ENCODE results near the gene ERG.

Gene ERG, protein sequence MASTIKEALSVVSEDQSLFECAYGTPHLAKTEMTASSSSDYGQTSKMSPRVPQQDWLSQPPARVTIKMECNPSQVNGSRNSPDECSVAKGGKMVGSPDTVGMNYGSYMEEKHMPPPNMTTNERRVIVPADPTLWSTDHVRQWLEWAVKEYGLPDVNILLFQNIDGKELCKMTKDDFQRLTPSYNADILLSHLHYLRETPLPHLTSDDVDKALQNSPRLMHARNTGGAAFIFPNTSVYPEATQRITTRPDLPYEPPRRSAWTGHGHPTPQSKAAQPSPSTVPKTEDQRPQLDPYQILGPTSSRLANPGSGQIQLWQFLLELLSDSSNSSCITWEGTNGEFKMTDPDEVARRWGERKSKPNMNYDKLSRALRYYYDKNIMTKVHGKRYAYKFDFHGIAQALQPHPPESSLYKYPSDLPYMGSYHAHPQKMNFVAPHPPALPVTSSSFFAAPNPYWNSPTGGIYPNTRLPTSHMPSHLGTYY

DNA sequence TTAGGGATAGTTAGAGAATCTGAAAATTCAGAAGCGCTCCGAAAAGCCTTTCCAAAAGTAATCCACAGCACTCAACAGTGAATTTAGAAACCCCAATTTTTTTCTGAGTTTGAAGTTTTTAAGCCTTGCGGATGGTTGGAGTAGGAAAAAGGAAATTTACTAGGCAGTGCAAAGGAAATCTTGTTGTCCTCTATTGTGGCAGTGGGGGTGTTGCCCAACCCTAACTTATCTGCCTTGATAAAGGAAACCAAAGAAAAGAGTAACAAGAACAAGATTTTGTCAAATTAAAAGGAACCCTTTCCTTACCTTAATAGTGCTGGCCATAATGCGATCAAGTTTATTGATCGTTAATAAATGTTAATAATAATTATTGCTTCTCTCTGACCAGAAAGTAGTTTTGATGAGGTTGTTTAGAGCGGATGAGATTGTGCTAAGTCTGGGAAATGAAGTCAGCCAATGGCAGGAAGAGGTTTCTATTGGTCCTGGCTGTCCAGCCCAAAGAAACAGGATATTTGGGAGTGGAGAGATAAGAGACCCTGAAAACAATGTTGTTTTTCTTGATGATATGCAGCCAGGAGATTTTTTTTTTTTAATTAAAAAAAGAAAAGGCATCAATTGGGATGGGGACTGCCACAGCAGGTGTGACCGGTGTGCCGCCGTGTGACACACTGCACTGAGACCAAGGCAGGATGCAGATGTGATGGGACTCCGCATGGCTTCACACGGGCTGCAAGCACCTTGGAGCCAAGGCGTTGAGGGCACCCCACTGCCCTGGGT, at the start of gene ERG:
Gene ERG, minus strand, starts transcription at position 421 of the 777 bp plus-strand sequence. Its CDS starts 97 bp downstream, at position 324.
- no peak for DNase-seq (ENCODE audit: low read depth)

DNA sequence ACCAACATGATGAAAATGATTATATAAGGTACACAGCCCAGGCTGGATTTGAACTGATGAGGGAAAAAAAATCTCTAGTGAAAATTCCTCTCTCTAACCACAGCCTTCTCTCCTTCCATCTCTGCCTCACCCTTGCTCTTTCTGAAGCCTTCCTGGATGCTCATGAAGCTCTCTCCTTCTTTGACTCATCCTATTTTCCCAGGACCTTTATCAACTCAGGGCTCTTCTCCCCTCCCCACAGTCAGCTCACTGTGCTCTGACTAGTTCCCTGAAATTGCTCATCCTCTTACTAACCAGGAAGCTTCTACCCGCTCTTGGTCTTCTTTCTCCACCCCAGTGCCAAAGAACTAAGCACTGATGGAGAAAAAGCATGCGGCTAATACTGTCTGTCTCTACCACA, 46.4 kb upstream of the ERG start:
- no peak for DNase-seq (ENCODE audit: low read depth)

DNA sequence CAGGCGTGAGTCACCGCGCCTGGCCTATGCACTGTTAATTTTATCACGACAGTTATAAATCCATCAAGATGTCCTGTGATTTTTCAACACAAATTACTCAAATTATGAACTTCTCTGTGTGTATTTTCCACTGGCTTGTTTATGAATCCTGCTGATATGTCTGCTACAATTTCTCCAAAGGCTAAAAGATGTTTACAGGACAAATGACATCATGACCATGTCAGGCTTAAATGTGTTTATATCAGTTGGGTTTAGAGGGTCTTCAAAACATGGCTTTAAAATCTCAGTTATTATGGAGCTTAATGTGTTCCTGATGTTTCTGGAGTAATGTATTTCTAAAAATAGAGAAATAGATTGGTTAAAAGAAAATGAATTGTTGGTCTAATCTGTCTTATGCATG, 44.0 kb upstream of the ERG start:
- no peak for DNase-seq (ENCODE audit: low read depth)

DNA sequence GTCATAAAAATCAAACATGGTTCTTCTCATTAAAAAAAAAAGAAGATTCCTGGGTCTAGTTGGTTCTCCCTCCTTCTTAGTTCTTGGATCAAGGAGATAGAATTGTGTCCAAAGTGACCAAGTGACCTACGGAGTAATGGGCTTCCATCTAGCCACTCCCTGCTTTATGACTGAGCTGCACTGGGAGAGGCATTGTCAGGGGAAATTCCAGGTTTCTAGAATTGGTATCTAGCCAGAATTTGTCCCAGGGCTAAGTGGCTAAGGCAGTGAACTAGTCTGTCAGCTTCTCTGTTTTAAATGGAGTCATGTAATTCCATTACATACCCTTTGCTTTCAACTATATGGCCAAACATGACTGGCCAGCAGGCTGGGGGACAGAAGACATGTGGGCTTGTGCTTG, 40.1 kb upstream of the ERG start:
- DNase-seq (ENCODE audit: low read depth) = no peak

DNA sequence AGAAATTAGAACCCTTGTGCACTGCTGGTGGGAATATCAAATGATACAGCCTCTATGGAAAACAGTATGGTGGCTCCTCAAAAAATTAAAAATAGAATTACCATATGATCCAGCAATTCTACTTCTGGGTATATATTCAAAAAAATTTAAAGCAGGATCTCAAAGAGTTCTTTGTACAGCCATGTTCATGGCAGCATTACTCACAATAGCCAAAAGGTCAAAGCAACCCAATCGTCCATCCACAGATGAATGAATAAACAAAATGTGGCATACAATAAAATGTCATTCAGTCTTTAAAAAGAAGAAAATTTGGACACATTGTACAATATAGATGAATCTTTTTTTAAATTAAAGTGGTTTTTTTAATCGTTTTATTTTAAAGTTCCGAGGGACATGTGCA, 36.3 kb upstream of the ERG start:
- DNase-seq (ENCODE audit: low read depth) = no peak

DNA sequence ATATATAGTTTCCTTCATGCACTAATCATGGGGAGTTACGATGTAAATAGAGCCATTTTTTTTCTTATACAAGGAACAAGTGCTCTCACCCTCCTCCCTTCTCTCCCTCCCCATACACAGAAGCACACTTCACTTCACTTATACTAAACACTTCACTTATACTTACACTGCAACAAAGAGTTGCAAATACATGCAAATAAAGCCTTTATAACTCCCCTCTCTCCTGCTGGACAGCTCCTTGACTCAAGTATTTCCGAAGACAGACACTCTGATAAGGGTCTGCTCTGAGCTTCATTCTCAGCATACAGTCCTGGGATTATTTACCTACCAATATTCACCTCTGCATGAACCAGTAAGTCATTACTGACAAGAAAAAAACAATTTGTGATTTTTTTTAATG, 35.6 kb upstream of the ERG start:
- no peak for DNase-seq (ENCODE audit: low read depth)

DNA sequence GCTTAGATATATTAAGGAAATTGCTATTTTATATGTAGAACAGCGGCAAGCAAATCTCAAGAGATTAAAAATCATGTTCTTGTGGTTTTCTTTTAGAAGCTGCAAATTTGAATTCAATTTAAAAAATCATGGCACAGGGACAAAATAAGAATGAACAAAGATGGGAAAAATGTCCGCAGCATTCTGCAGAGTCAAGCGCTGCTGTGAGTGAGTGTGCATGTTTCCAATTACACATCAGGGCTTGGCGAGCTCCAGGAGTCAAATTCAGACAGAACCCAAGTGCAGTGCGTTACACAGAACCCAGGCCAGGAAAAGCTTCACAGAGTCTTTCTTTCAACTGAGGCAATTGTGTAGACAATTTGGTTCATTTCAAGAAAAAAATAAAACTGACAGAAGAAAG, 33.3 kb upstream of the ERG start:
- no peak for DNase-seq (ENCODE audit: low read depth)

DNA sequence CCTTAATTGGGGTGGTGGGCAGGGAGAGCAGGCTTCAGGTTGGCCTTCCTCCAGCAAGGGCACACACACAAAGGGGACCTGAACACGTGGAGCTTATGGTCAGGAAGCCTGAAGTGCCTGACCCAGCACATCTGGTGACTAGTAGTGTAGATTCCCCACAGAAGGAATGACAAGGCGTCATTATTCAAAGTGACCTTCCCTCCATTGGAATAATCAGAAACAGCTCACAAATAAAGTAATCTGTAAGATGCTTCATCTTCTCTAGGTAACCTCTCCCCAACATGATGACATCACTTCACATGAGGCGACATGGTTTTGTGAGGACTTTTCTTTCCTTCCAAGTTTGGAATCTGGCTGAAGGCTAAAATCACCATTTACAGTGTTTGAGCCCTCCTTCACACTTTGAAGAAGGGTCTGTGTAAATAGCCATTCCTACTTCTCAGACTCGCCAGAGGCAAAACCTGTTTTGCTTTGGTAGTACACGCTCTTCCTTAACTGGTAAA, 32.8 kb upstream of the ERG start:
- no peak for DNase-seq (ENCODE audit: low read depth)

DNA sequence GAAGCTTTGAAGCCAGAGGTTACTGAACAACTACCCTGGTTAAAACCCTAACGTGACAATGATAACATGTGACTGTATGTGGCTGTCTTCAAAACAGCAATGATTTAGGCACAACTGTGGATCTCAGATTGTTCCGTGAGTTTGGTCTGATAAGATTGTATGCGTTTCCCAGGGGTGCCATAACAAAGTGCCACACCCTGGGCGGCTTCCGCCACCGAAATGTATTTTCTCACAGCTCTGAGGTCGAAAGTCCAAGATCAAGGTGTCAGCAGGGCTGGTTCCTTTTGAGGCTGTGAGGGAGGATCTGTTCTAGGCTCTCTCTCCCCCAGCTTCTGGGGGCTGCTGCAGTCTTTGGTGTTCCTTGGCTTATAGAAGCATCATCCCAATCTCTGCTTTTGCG, 29.5 kb upstream of the ERG start:
- no peak for DNase-seq (ENCODE audit: low read depth)

DNA sequence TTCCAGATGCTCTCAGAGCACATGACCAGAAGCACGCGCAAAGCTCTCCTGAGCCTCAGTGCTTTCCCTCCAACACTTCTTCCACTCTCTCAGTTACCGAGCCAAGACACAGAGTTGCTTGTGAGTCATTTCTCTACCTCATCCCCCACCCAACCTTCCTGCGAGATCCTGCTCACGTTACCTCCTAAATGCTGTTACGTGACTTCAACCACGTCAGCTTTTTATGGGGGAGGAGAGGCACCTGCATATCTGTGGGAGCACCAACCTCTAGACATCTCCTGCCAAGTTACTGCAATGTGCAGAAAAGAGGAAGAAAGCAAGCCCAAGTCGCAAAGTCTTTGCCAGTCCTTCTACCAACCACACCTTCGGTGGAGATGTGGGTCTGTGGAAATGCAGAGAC, 27.2 kb upstream of the ERG start:
- DNase-seq (ENCODE audit: low read depth) = no peak

DNA sequence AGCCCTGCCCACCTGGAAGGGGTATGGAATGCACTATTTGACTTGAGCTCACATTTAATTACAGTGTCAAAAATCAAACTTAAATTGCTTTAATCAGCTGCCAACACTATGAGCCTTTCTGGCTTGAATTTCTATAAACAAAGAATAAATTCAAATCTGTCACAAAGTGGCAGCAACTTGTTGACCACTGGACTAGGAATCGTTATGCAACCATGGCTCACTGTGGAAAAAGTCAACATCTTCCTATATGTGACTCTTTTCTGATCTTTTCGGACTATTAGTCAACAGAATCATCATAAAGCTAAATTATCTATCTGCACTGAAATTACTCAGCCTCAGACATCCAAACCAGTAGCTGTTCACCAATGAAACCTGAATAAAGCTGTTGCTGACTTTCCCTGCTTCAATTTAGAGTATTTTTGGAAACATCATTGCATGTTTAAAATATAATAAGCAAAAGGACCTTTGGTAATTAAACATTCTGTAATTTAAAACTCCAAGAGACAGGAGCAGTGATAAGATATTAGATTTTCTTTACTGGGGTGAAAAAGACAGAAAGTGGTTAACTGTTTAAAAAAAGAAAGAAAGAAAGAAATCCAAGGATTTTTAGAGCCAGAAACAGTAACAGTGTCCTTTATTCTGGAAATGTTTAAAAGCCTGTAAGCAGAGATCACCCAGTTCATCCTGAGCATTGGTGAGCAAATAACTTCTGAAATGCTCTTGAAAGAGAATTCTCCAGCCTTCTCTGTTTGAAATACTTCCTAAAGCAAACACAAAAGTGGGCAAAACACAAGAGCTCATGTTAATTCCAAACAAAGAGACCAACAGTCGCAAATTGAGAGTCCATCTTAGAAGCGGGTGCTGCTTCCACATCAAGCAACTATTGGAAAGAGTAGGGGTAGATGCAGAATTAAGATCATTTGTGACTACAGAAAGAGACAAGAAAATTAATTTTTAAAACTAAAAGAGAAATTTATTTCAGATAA, 26.2 kb upstream of the ERG start:
- no peak for DNase-seq (ENCODE audit: low read depth)

DNA sequence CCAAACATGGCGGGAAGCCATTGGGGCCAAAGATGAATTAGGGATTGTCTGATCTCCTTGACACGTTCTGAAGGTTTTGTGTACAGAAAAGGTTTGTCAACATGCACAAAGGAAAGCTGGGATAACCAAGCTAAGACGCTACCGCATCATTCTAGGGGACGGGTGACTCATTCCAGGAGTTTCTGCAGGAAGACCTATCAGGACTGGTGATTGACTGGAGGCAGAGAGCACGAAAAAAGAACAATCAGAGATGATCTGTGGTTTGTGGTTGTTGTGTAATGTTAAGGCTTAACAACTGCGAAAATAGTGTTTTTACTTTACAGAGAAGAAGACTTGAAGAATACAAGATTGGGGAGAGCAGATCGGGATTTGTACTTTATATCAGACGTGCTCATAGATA, 22.2 kb upstream of the ERG start:
- DNase-seq (ENCODE audit: low read depth) = no peak

DNA sequence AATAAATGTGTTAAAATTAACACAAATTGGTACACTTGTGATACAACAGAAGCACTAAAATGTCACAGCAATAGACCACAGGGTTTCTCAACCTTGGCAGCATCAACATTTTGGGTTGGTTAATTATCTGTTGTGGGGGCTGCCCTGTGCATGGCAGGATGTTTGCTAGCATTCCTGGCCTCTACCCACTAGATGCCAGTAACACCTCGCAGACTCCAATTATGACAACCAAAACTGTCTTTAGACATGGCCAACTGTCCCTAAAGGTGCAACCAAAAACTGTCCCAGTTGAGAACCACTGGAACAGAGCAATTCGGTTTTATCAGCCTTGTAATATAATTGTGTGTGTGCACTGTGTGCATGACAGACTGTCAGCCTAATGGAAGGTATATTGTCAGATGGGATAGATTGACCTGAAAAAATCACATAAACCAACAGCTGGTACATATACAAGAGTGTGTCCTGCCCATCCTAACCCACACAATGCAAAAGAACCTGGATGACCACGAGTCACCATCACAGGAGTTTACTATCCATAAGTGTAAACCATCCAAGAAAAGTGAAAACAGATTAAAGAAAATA, 13.5 kb upstream of the ERG start:
- no peak for DNase-seq (ENCODE audit: low read depth)

DNA sequence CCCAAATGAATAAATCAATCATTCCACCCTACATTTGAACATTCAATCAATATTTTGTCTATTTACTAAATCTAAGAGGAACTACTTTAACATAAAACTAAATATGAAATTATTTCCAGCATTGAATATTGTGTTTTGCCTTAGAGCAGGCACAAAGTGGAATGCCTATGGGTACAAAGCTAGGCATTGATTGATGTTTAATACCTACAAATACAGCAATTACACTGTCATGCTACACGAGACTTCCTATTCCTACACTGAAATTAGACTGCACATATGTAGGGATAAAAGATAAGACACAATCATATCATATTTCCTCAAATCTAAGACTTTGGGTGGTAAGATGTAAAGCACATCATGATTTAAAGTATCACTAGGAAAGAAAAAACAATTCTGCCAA, 12.9 kb upstream of the ERG start:
- no peak for DNase-seq (ENCODE audit: low read depth)

DNA sequence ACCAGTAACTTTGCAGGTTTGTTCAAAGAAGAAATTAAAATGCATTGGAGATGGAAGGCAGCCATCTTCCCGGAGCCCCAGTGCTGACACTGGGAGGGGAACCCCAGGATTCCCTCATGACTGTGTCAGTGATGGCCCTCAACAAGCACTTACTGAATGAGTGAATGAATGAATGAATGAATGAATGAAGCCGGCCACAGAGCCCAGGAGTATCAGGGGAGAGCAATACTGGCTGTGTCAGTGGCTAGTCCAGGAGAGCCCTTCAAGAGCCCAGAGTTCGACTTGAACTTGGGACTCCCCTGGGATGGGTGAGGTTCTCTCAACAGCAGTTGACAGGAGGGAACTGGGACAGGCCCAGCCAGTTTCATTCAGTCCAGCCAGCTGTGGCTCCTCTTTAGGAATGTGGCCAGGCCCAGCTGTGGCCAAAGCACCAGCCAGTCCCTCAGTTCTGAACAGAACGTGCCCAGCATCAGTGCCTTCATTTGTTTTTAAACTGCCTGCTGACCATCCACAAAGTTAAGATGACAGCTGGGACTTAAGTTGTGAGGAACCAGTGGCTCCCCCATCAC, 9.2 kb upstream of the ERG start:
- DNase-seq (ENCODE audit: low read depth) = no peak

DNA sequence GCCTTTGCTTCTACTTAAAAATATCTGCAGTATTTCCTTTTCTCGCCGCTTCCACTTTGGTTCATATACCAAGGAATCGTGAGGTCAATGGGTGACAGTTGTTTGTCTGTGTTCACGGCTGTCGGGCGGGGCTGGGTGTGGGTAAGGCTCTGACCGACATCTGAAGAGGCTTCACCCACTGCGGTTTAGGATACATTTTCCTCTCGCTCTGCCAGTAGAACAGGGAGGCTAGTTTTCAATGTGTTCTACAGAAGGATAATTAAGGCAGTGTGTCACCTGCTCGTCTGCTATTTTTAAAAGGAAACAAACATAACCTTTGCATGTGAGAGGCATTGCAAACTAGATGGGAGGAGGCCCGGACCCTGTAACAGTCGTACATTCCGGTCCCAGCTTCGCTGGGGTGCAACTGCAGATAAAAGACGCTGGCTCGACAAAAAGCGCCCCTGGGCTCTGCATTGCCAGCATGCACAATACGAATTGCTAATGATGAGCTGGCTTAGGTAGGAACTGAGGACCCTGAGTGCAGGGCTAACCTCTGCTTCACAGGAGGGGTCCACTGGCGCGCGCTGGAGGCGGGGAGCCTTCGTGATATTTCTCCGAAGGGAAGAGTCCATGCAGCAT, 8.5 kb upstream of the ERG start:
- DNase-seq (ENCODE audit: low read depth) = no peak

DNA sequence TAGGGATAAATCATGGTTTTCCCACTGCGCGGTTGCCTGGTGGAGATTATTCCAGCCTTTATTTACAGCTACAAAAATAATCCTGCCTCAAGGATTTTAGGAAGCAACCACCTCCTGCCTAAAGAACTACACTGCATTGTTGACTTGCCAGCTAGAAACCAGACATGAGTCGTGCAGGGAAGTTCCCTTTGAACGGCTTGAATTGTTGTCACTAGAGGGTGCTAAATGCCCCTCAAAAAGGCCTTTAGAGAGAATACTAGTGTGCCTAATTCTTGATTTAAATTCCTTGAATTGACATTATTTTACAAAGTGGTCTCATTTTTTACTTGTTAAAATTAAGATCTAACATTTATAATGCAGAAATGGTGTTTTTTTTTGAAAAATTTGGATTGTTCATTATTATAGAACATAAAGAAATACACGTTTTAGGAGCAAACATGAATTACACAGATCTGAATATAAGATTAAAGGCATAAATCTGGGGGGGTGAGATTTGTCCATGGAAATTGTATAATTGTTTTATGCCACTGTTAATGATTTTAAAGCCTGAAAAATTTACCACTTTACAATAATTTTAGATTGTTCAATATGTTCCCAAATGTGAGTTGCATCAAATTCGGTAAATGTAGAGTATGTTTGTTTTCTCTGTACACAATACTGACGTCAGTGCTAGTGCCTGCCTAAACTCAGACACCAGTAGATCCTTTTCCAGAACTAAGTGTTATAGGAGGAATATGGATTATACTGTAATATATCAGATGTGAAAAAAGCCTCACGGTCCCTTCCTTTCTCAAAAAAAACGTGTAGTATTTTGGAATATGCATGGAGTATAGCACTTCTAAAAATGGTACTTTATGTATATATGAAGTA, 7.6 kb upstream of the ERG start:
- no peak for DNase-seq (ENCODE audit: low read depth)

DNA sequence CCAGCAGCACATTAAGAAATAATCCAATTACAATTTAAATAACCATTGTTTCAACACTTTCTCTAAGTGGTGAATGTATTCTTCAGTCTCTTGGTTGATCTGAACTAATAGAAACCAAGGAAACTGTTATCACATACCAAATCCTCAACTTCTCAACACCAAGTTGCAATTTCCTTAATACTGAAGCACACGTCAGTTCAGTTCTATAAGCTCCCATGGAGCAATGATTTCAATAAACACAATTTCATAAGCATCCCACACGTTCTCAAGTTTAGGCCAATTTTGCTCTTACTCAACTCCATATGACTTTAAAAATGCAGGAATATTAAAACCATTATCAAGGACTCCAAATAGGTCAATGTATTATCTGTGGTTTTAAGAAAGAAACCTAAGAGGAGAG, 5.8 kb upstream of the ERG start:
- no peak for DNase-seq (ENCODE audit: low read depth)

DNA sequence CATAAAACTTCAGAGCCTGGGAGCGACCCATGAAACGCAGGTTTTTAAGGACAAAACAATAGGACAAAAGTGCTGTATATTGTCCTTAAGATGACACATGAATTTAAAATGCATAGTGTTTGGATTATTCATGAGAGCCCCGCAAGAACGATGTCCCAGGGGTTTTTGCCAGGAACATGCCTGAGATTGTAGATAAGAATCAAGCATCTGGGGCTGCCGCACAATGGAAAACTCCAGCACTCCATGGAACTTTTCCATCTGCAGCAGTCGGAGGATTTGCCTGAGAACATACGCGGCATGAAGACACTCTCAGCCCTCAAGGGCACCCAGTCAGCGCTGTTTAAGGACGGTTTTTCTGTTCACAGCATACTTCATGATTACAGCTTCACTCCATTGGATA, 5.3 kb upstream of the ERG start:
- no peak for DNase-seq (ENCODE audit: low read depth)

DNA sequence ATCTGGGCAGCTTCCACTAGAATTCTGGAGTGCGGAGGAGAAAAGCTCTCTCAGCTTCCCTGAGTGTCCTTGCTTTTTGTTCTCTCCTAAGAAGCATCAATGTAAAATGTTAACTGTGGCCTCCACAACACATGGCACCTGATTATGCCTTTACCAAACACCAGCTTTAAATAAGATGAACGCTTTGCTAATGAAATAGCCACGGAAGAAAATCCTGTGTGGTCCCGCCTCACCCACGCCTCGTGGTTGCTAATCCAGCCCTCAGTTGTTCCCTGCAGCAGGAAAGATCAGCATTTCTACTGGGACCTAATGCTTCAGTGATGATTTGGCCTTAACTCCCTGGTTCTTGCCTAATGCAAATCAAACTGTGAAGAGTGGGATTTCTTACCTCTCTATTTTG, 1.8 kb upstream of the ERG start:
- DNase-seq (ENCODE audit: low read depth) = no peak

Measured in stimulated activated CD8-positive, alpha-beta memory T cell treated with anti-CD3 and anti-CD28 coated beads, Interleukin-15, amount 100 ng/mL, for 1 hour (primary cell).